Forelimb muscle (tissue), 1 donor: ENCODE measurements around the gene PTGR2. TPM values are rescaled to one million over a fixed set of nuclear protein-coding genes. Genes with fewer than 3 reads are reported as not detected.
"Not testable (repeated sequence)": the region's sequence is repeated elsewhere in the genome, so short reads cannot be mapped to it uniquely, and the experiment has no call there.

Experiments
- DNase-seq: peaks from one replicate; pipeline ENCODE4 v3.0.0-alpha.2; 2013; ENCODE audit warnings: low read depth
- polyA plus RNA-seq: library from polyadenylated mRNA; unstranded; fragments of 120-200 nt; gene quantifications from one replicate; pipeline ENCODE4 v1.2.1, GENCODE V29; 2013; ENCODE audit not compliant: insufficient read length

Gene PTGR2
- polyA plus RNA-seq, 1 donor = 13.5 TPM

DNA sequence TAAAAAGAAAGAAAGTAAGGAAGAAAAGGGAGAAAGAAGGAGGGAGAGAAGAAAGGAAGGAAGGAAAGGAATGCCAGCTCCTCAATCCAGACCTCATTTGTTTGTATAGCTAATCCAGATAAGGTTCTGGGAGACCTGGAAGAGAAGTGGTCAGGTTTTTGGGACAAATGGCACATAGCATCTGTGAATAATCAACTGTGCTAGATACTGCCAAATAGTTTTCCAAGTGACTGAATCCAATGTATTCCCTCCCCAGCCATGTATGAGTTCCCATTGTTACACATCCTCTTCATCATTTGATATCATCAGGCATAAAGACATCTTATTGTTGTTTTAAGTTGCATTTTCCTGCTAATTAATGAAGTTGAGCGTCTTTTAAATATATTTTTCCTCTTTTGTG lies 18.6 kb upstream of the PTGR2 start:
- DNase-seq = no peak

DNA sequence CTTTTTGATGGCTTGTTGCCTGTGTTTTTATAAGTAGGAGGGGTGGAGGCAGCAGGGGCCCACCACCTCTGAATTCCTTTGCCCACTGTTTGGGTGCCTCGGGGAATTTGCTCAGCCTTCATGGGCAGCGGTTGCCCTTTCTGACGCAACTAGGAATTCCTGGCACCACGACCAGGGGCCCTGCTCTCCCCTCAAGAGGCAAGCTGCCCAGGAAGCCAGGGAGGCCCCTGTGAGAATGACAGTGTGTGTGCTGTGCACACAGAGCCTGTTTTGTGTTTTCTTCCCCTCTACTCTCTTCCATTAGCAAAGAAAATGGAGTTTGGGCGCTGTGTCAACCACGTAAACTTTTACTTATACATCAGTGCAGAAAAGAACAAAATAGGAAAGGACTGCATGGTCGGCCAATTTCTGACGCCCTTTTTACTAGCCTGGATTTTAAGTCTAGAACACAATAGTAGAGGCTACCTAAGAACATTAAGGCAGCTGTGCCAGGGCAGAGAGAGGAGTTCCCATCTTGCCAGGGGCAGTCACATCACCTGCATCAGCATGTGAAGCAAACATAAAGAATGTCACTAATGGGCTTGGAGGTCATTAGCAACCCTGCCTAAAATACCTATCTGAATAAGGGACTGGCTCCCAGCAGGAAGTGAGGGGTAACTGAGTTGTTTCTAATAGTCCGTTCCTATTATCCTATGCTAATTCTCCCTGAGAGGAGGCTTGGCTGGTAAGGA lies 17.9 kb upstream of the PTGR2 start:
- DNase-seq = no peak

- DNase-seq = no peak
Observed at GRCh38 chr14:73834261-73834625, 17.4 kb upstream of the PTGR2 start.

GRCh38 chr14:73838293-73839034 lies 13.2 kb upstream of the PTGR2 start:
- not testable (repeated sequence) for DNase-seq

- DNase-seq = no peak
Observed at GRCh38 chr14:73842201-73842600, 9.4 kb upstream of the PTGR2 start.

DNA sequence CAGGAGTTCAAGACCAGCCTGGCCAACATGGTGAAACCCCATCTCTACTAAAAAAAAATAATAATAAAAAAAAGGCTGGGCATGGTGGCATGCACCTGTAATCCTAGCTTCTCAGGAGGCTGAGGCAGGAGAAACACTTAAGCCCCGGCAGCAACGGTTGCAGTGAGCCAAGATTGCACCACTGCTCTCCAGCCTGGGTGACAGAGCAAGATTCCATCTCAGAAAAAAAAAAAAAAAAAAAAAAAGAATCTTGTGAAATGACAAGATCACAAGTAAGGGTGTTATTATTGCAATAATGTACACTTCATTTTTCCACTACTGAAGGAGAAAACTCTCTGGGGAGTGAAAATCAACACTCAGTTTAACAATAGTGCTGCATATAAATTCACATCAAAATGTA lies 8.8 kb upstream of the PTGR2 start:
- no peak for DNase-seq

DNA sequence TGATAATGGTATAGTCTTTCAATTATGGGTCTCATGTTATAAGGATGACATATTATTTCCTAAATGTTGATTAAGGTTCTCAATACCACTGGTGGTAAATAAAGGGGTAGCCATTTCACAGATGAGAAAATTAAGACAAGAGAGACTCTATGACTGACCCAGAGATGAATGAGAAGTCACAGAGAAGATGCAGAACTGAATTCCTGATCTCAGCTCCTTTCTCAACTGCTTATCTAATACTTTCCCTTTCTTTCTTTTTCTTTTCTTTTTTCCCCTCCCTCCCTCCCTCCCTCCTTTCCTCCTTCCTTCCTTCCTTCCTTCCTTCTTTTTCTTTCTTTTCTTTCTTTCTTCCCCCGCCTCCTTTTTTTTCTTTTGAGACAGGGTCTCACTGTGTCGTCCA lies 8.3 kb upstream of the PTGR2 start:
- DNase-seq = no peak

- DNase-seq = no peak
Observed at GRCh38 chr14:73846947-73847346, 4.7 kb upstream of the PTGR2 start.

DNA sequence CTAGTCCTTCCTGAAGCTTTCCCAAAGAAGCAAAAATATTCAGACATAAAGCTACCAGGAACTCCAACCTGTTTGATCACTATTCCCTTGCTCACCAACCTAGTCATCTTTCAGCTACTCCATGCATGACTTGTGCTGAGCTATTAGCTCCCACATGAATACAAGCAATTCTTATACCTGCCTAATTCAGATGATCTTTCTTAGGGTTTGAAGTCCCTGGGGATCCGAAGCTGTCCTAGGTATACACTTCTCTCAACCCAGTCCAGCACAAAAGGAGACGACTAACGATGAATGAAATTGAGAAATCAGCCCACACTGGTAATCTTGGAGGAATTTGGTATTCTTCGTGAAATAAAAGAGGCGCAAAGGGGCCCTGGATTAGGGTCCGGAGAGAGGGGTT lies 631 bp upstream of the PTGR2 start:
- DNase-seq = no peak

GRCh38 chr14:73859145-73859544 lies 7.5 kb downstream of the PTGR2 start:
- no peak for DNase-seq

GRCh38 chr14:73861073-73861472 lies 9.4 kb downstream of the PTGR2 start:
- no peak for DNase-seq

- DNase-seq = no peak
Observed at GRCh38 chr14:73862480-73862879, 10.8 kb downstream of the PTGR2 start.

GRCh38 chr14:73863209-73863608 lies 11.6 kb downstream of the PTGR2 start:
- DNase-seq = no peak

GRCh38 chr14:73865534-73866113 lies 14.0 kb downstream of the PTGR2 start:
- DNase-seq = no peak

DNA sequence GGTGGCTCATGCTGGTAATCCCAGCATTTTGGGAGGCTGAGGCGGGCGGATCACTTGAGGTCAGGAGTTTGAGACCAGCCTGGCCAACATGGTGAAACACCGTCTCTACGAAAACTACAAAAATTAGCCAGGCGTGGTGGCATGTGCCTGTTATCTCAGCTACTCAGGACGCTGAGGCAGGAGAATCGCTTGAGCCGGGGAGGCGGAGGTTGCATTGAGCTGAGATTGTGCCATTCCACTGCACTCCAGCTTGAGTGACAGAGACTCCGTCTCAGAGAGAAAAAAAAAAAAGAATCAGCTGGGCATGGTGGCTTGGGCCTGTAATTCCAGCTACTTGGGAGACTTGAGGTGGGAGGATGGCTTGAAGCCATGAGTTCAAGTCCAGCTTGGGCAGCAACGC lies 18.1 kb downstream of the PTGR2 start:
- not testable (repeated sequence) for DNase-seq

DNA sequence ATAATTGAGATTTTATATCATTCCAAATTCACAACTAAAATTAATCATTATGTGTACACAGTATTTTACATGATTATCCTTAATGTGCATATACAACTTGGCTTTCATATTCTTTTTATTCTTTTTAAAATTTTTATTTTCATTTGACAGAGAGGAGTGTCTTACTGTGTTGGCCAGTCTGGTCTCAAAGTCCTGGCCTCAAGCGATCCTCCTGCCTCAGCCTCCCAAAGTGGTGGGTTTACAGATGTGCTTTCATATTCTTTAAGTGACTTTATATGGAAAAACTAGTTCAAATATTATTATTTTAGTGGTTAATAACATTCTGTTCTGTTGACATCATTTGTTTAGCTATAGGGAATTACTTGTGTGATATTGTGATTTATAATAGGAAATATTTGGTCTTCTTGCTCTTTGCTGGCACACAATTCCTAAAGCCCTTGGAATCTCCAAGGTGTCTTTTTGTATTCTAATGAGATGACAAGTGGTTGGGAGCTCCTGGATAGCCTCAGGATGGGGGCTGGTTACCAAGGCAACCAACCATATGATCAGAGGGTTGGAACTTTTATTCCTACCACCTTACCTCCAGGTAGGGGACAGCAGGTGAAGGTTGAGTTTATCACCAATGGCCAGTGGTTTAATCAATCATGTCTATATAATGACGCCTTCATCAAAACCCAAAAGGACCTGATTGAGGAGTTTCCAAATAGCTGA lies 19.0 kb downstream of the PTGR2 start:
- no peak for DNase-seq

GRCh38 chr14:73873660-73874059 lies 22.0 kb downstream of the PTGR2 start:
- no peak for DNase-seq

- no peak for DNase-seq
Observed at GRCh38 chr14:73877790-73878189, 26.2 kb downstream of the PTGR2 start.

DNA sequence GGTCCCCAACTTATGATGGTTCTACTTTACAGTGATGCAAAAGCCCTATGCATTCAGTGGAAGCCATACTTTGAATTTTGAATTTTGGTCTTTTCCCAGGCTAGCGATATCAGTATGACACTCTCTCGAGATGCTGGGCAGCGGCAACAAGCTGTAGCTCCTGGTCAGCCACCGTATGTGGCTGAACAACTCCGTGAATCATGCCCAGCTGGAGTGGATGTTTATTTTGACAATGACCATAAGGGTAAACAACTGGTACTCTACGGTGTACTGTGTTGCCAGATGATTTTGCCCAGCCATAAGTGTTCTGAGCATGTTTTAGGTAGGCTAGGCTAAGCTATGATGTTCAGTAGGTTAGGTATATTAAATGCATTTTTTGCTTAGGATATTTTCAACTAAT lies 26.8 kb downstream of the PTGR2 start:
- no peak for DNase-seq

- no peak for DNase-seq
Observed at GRCh38 chr14:73879027-73879426, 27.4 kb downstream of the PTGR2 start.

DNA sequence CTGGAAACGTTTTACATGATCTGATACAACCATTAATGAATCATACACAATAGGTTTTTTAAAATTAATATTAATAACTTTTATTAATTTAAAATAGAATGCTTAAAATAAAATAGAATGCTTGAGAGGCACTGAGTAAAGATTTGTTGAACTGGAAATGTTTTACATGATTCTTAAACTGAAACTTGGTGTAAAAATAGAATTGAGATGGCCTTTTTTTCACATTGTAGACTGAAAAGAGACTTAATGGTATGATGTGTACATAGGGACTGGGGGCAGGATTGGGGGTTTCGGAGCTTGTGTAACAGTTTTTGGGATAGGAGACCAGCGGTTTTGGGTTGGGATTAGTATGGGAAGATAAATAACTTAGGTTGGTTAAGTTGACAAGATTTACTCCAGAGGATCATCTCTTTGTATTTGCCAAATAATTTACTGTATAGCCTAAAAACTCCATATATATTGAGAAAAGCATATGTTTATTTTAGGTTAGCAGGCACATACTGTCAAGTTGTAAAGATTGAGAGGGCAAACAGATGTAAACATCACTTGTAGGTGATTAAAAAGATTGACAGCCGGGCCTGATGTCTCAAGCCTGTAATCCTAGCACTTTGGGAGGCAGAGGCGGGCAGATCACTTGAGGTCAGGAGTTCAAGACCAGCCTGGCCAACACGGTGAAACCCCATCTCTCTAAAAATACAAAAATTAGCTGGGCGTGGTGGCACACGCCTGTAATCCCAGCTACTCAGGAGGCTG lies 33.0 kb downstream of the PTGR2 start:
- DNase-seq = no peak
